Mesodermal cell (in vitro differentiated cells): Measurements from ENCODE around the gene WDR55.
"Not testable (repeated sequence)": the region's sequence is repeated elsewhere in the genome, so short reads cannot be mapped to it uniquely, and the experiment has no call there.

Source experiments
- H3K27ac ChIP-seq: 2 replicates; pipeline ENCODE4 v1.7.0; 2013; ENCODE audit warnings: mild to moderate bottlenecking, low read depth, low read length, moderate library complexity; ENCODE audit not compliant: severe bottlenecking
- H3K36me3 ChIP-seq: 2 replicates; pipeline ENCODE4 v1.7.1; 2013; ENCODE audit warnings: mild to moderate bottlenecking, low read length, moderate library complexity; ENCODE audit not compliant: control insufficient read depth, insufficient read depth
- H3K4me1 ChIP-seq: one replicate; pipeline ENCODE4 v1.7.1; 2013; ENCODE audit warnings: mild to moderate bottlenecking, low read length; ENCODE audit not compliant: insufficient read depth, control insufficient read depth, poor library complexity, severe bottlenecking
- H3K4me3 ChIP-seq: 2 replicates; pipeline ENCODE4 v1.7.0; 2013; ENCODE audit warnings: low read length, control low read depth, mild to moderate bottlenecking; ENCODE audit not compliant: insufficient read depth, poor library complexity, severe bottlenecking; ENCODE audit errors: extremely low read depth
- H3K9me3 ChIP-seq: 2 replicates; pipeline ENCODE4 v1.7.1; 2013; ENCODE audit warnings: mild to moderate bottlenecking, low read length, moderate library complexity; ENCODE audit not compliant: control insufficient read depth
- WGBS, 2 experiments: methylation state at CpG; one replicate each; pipeline ENCODE4 v1.1.5; 2013; ENCODE audit warnings: missing lambda C conversion rate in 2 of 2; ENCODE audit not compliant: insufficient coverage in 2 of 2; 5-methylcytosine and 5-hydroxymethylcytosine counted together

The WDR55 gene

DNA sequence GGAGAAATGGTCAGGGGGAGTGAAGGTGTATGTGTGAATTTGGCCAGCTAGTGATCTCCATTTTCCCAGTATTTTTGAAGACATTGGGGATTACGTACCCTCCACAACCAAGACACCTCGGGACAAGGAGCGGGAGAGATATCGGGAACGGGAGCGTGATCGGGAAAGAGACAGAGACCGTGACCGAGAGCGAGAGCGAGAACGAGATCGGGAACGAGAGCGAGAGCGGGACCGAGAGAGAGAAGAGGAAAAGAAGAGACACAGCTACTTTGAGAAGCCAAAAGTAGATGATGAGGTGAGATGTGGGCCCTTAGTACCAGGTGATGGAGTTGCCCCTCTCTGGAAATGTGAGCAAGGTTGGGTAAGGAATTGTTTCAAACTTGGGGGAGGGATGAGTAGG lies 5.8 kb upstream of the WDR55 start:
- 98 to 100% methylated on average over 9 to 16 of the region's 17 CpGs for WGBS, 2 experiments

GRCh38 chr5:140660371-140660770 lies 4.3 kb upstream of the WDR55 start:
- peaks cover 80% of the 10 kb centered on the region for H3K36me3 ChIP-seq

More for the DNA sequence above, 5.8 kb upstream of the WDR55 start:
- H3K36me3 ChIP-seq: peaks cover 95% of the 10 kb centered on the region
- no peaks in the 10 kb centered on the region for H3K9me3 ChIP-seq
- no peak overlapping the region for H3K4me3 ChIP-seq
- H3K4me1 ChIP-seq: no peaks in the 10 kb centered on the region
- no peak overlapping the region for H3K27ac ChIP-seq

GRCh38 chr5:140664030-140664358 lies 710 bp upstream of the WDR55 start:
- Histone ChIP-seq H3K27ac (peak overlapping the region; percentile 81), H3K36me3 (peaks cover 72% of the 10 kb centered on the region), H3K9me3 (no peaks in the 10 kb centered on the region), H3K4me1 (no peaks in the 10 kb centered on the region), H3K4me3 (peak overlapping the region; percentile 97)
- WGBS, 2 experiments: 81 to 84% methylated on average over 18 of the region's 18 CpGs

More at GRCh38 chr5:140660371-140660770, 4.3 kb upstream of the WDR55 start:
- not testable (repeated sequence) for H3K4me1 ChIP-seq, H3K9me3 ChIP-seq, H3K4me3 ChIP-seq, H3K27ac ChIP-seq
- WGBS, 2 experiments: 100% methylated on average over 1 to 3 of the region's 6 CpGs

- WGBS, 2 experiments: 100% methylated on average over 1 of the region's 4 CpGs; no CpG with 5 or more reads in 1 of the 2 experiments
- H3K27ac ChIP-seq, H3K9me3 ChIP-seq, H3K4me1 ChIP-seq, H3K4me3 ChIP-seq: not testable (repeated sequence)
- H3K36me3 ChIP-seq: peaks cover 84% of the 10 kb centered on the region
Measured at GRCh38 chr5:140671035-140671434, 6.3 kb downstream of the WDR55 start.

GRCh38 chr5:140671472-140672125 lies 6.9 kb downstream of the WDR55 start:
- Histone ChIP-seq H3K36me3 (peaks cover 86% of the 10 kb centered on the region), H3K27ac (no peak overlapping the region), H3K4me1 (no peaks in the 10 kb centered on the region), H3K4me3 (no peak overlapping the region), H3K9me3 (no peaks in the 10 kb centered on the region)
- WGBS, 2 experiments: 95 to 100% methylated on average over 3 of the region's 7 CpGs

DNA sequence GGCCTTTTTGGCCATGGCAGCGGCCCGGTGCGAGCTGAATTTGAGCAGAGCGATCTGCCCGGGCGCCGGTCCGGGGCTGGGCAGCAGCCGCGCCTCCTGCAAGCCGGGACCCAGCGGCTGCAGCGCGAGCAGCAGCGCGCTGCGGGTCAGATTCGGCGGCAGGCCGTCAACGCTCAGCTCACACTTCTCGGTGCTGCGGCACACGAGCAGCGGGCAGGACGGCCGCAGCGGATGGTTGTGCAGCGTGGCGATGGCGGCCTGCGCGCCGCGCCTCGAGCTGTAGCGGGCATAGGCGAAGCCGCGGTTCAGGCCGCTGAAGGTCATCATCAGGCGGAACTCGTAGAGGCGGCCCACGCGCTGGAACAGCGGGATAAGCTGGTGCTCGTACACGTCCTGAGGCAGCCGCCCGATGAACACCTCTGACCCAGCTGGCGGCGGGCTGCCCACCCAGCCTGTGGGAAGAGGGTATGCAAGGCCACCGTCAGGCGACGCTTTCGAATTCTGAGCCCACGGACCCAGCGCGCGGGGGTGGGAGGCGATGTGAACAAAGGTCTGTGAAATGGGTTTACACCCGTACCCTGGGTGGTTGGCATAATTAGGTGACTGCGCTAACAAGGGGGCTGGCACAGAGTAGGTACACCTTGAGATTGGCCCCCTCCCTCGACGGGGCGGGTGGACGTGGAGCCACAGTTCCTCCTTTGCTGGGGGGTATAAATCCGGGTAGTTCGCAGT lies 7.9 kb downstream of the WDR55 start:
- Histone ChIP-seq H3K36me3 (peaks cover 86% of the 10 kb centered on the region), H3K4me3 (no peak overlapping the region), H3K4me1 (no peaks in the 10 kb centered on the region), H3K9me3 (no peaks in the 10 kb centered on the region), H3K27ac (no peak overlapping the region)
- WGBS, 2 experiments: 96 to 98% methylated on average over 69 to 70 of the region's 70 CpGs

- Histone ChIP-seq H3K4me3 (no peak within 1 kb of the TSS), H3K36me3 (peaks cover 86% of the 10 kb centered on the region), H3K4me1 (no peaks in the 10 kb centered on the region), H3K27ac (no peak within 1 kb of the TSS), H3K9me3 (no peaks in the 10 kb centered on the region)
- WGBS, 2 experiments: 94% methylated on average over 31 to 40 of the region's 45 CpGs
Measured at GRCh38 chr5:140673187-140673976, 8.7 kb downstream of the WDR55 start, which contains the start of gene DND1. DND1 (minus strand) TSS chr5:140673576; CDS start chr5:140673542, 34 bp downstream.

- Histone ChIP-seq H3K9me3 (no peaks in the 10 kb centered on the region), H3K27ac (no peak overlapping the region), H3K36me3 (peaks cover 84% of the 10 kb centered on the region), H3K4me3 (no peak overlapping the region), H3K4me1 (no peaks in the 10 kb centered on the region)
- 82% methylated on average over 2 of the region's 2 CpGs; no CpG with 5 or more reads in 1 of the 2 experiments for WGBS, 2 experiments
Measured at GRCh38 chr5:140674211-140674610, 9.5 kb downstream of the WDR55 start.

- 83 to 100% methylated on average over 3 to 4 of the region's 4 CpGs for WGBS, 2 experiments
- Histone ChIP-seq H3K4me3 (no peak overlapping the region), H3K27ac (no peak overlapping the region), H3K36me3 (peaks cover 84% of the 10 kb centered on the region), H3K9me3 (no peaks in the 10 kb centered on the region), H3K4me1 (no peaks in the 10 kb centered on the region)
Measured at GRCh38 chr5:140674629-140675028, 9.9 kb downstream of the WDR55 start.

DNA sequence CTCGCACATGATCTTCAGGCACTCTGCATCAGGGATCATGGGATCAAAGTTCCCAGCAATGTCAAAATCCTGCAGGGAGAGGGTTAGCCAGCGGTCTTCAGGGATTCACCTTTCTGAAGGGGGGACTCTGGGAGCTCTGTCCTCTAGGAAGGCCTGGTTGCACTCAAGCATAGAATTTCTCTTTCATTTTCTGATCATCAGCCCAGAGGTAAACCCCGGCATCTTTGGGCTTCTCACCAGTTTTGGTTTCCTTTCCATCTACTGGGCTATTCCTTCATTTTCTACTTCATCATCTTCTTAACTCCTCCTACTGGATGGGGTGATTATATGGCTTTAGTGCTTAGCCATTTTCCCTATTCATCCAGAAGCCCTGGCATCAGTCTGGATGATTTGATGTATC lies 13.2 kb downstream of the WDR55 start:
- no peak overlapping the region for H3K27ac ChIP-seq
- 94 to 97% methylated on average over 3 of the region's 3 CpGs for WGBS, 2 experiments
- peaks cover 94% of the 10 kb centered on the region for H3K36me3 ChIP-seq
- no peaks in the 10 kb centered on the region for H3K9me3 ChIP-seq
- no peak overlapping the region for H3K4me3 ChIP-seq
- no peaks in the 10 kb centered on the region for H3K4me1 ChIP-seq
